HepG2 (cell line): ENCODE measurements around the gene TTC31. TPM values are rescaled to one million over a fixed set of nuclear protein-coding genes. Genes with fewer than 3 reads are reported as not detected.

Experiments used
- CHD4 ChIP-seq: fragments of 200-600 bp; sonication (generic); IDR thresholded peaks from 2 replicates; pipeline ENCODE4 v1.7.0; 2017; ENCODE audit warnings: mild to moderate bottlenecking, low read length, borderline replicate concordance
- FOSL2 ChIP-seq: sonication (generic); formaldehyde crosslinking; IDR thresholded peaks from 2 replicates; pipeline ENCODE4 v1.4.0; 2020; ENCODE audit warnings: missing genetic modification reagents
- KDM3A ChIP-seq: IDR thresholded peaks from 2 replicates; pipeline ENCODE4 v1.6.1; 2018; ENCODE audit warnings: low read depth, missing compliant biosample characterization
- KDM4B ChIP-seq: sonication (generic); formaldehyde crosslinking; IDR thresholded peaks from 2 replicates; pipeline ENCODE4 v1.4.0; 2020; ENCODE audit warnings: missing genetic modification reagents
- KLF9 ChIP-seq: IDR thresholded peaks from 2 replicates; pipeline ENCODE4 v1.6.1; 2016; ENCODE audit warnings: low read depth
- MAF1 ChIP-seq: sonication (generic); formaldehyde crosslinking; IDR thresholded peaks from 2 replicates; pipeline ENCODE4 v1.5.0; 2020; ENCODE audit warnings: missing genetic modification reagents, borderline replicate concordance
- NFIB ChIP-seq: sonication (generic); formaldehyde crosslinking; IDR thresholded peaks from 2 replicates; pipeline ENCODE4 v1.9.0; 2021; ENCODE audit warnings: missing genetic modification reagents, mild to moderate bottlenecking, borderline replicate concordance
- ZBTB1 ChIP-seq: sonication (generic); formaldehyde crosslinking; IDR thresholded peaks from 2 replicates; pipeline ENCODE4 v1.4.0; 2020; ENCODE audit warnings: missing genetic modification reagents, borderline replicate concordance
- ZNF17 ChIP-seq: sonication (generic); formaldehyde crosslinking; IDR thresholded peaks from 2 replicates; pipeline ENCODE4 v1.5.0; 2020; ENCODE audit warnings: mild to moderate bottlenecking, missing genetic modification reagents
- ZNF331 ChIP-seq: sonication (generic); formaldehyde crosslinking; IDR thresholded peaks from 2 replicates; pipeline ENCODE4 v1.4.0; 2020; ENCODE audit warnings: missing genetic modification reagents
- ZNF354B ChIP-seq: sonication (generic); formaldehyde crosslinking; IDR thresholded peaks from 2 replicates; pipeline ENCODE4 v1.8.0; 2022; ENCODE audit warnings: mild to moderate bottlenecking, missing genetic modification reagents
- ZNF430 ChIP-seq: sonication (generic); formaldehyde crosslinking; IDR thresholded peaks from 2 replicates; pipeline ENCODE4 v1.9.0; 2021; ENCODE audit warnings: mild to moderate bottlenecking, missing genetic modification reagents
- ZNF44 ChIP-seq: sonication (generic); formaldehyde crosslinking; IDR thresholded peaks from 2 replicates; pipeline ENCODE4 v1.5.1; 2020; ENCODE audit warnings: mild to moderate bottlenecking, missing genetic modification reagents
- ZNF589 ChIP-seq: sonication (generic); formaldehyde crosslinking; conservative IDR thresholded peaks from 2 replicates; pipeline ENCODE4 v1.8.0; 2022; ENCODE audit warnings: mild to moderate bottlenecking, moderate library complexity, missing genetic modification reagents
- ZNF720 ChIP-seq: sonication (generic); formaldehyde crosslinking; IDR thresholded peaks from 2 replicates; pipeline ENCODE4 v1.4.0; 2020; ENCODE audit warnings: missing genetic modification reagents
- ZSCAN25 ChIP-seq: sonication (generic); formaldehyde crosslinking; IDR thresholded peaks from 2 replicates; pipeline ENCODE4 v1.8.0; 2022; ENCODE audit warnings: mild to moderate bottlenecking, missing genetic modification reagents
- polyA plus RNA-seq, 8 experiments: library from polyadenylated mRNA; depleted of rRNA in 3 of 8; stranded (reverse) in 7 of 8; unstranded in 1 of 8; fragments of >200 nt; fragmentation: Illumina TruSeq in 4 of 8; extraction: Trizol in 4 of 8; gene quantifications; 2 replicates each; pipeline versions ENCODE4 v1.2.1 to v1.2.3, GENCODE V29; 2011 to 2016; ENCODE audit warnings: low read depth in 4 of 8, missing spikeins in 1 of 8, mixed read lengths in 1 of 8; ENCODE audit not compliant: insufficient read depth in 1 of 8
- total RNA-seq, 5 experiments: library from RNA; depleted of rRNA; stranded (reverse); fragments of >200 nt; fragmentation: Illumina TruSeq; extraction: Trizol; gene quantifications; 2 replicates each; pipeline ENCODE4 v1.2.3, GENCODE V29; 2016; ENCODE audit warnings: low read depth in 1 of 5
- TF ChIP-seq, protein P1 (sequence below): sonication (generic); formaldehyde crosslinking; IDR thresholded peaks from 2 replicates; pipeline ENCODE4 v1.8.1; 2023; ENCODE audit warnings: missing genetic modification reagents, mild to moderate bottlenecking, borderline replicate concordance
- TF ChIP-seq, protein P2 (sequence below): sonication (generic); formaldehyde crosslinking; IDR thresholded peaks from 2 replicates; pipeline ENCODE4 v1.4.0; 2020; ENCODE audit warnings: missing genetic modification reagents
- TF ChIP-seq, protein P3 (sequence below): sonication (generic); formaldehyde crosslinking; conservative IDR thresholded peaks from 2 replicates; pipeline ENCODE4 v1.4.0; 2020; ENCODE audit warnings: missing genetic modification reagents
- TF ChIP-seq, protein P4 (sequence below), 2 experiments: sonication (generic) in 1 of 2; formaldehyde crosslinking in 1 of 2; IDR thresholded peaks; 2 replicates each; pipeline versions ENCODE4 v1.5.1 to v1.6.1; 2011 to 2020; ENCODE audit warnings: borderline replicate concordance in 1 of 2, low read depth in 1 of 2, low read length in 1 of 2, mild to moderate bottlenecking in 1 of 2, missing genetic modification reagents in 1 of 2, moderate library complexity in 1 of 2
- TF ChIP-seq, protein P5 (sequence below): sonication (generic); formaldehyde crosslinking; IDR thresholded peaks from 2 replicates; pipeline ENCODE4 v1.8.0; 2022; ENCODE audit warnings: mild to moderate bottlenecking, missing genetic modification reagents; ENCODE audit not compliant: insufficient replicate concordance
- TF ChIP-seq, protein P6 (sequence below): sonication (generic); formaldehyde crosslinking; IDR thresholded peaks from 2 replicates; pipeline ENCODE4 v1.4.0; 2020; ENCODE audit warnings: missing genetic modification reagents; ENCODE audit errors: not compliant biosample characterization

The TTC31 gene
- total and polyA plus RNA-seq, 2 of the 13 experiments (the other 11 are each of a cell fraction or from before 2014, with no cell fraction given) = 28.3 to 39.5 TPM

DNA sequence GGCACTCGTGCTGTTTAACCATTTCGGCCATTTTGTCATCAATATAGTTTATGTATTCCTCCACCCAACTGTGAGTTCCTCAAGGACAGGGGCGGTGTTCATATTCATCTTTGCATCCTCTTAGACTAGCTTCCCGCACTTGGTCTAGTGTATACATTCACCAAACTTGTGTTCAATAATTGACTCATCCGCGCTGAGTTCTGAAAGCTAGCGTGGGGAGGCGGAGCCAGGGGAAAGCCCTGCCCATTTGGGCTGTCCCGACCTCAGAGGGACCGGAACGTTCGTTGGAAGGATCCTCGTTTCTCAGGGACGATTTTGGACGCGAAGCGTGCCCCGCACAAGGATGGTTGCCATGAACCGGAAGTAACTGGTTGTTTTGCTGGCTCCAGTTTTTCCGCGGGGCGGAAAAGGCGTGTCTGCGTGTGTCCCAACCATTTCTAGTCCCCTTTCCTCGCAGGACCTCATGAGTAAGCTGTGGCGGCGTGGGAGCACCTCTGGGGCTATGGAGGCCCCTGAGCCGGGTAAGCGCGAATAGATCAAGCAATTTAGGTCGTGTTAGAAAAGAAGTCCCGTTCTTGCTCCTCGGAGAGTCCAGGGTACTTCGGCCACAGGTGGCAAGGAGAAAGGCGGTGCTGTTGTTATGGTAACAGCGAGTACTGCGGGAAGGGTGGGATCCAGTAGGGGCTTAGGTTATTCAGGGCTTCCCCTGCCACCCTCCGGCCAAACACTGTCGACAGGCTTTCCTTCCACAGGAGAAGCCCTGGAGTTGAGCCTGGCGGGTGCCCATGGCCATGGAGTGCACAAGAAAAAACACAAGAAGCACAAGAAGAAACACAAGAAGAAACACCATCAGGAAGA lies 28.0 kb upstream of the TTC31 start, which contains the start of gene INO80B (continued):
- TF ChIP-seq, protein P1, sequence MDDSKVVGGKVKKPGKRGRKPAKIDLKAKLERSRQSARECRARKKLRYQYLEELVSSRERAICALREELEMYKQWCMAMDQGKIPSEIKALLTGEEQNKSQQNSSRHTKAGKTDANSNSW (CRISPR knock-in tag) = no peak
- TF ChIP-seq MAF1 = peak; percentile 33; the same call in 1 of the 2 replicates
- TF ChIP-seq, protein P2, sequence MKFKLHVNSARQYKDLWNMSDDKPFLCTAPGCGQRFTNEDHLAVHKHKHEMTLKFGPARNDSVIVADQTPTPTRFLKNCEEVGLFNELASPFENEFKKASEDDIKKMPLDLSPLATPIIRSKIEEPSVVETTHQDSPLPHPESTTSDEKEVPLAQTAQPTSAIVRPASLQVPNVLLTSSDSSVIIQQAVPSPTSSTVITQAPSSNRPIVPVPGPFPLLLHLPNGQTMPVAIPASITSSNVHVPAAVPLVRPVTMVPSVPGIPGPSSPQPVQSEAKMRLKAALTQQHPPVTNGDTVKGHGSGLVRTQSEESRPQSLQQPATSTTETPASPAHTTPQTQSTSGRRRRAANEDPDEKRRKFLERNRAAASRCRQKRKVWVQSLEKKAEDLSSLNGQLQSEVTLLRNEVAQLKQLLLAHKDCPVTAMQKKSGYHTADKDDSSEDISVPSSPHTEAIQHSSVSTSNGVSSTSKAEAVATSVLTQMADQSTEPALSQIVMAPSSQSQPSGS (CRISPR knock-in tag) = peak; percentile 97
- peak; percentile 92 for TF ChIP-seq ZNF430 (CRISPR knock-in tag)
- TF ChIP-seq, protein P3, sequence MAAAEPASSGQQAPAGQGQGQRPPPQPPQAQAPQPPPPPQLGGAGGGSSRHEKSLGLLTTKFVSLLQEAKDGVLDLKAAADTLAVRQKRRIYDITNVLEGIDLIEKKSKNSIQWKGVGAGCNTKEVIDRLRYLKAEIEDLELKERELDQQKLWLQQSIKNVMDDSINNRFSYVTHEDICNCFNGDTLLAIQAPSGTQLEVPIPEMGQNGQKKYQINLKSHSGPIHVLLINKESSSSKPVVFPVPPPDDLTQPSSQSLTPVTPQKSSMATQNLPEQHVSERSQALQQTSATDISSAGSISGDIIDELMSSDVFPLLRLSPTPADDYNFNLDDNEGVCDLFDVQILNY (CRISPR knock-in tag) = no peak
- peak; percentile 88 for TF ChIP-seq ZSCAN25
- no peak for TF ChIP-seq ZNF589
- peak; percentile 96 for TF ChIP-seq KDM4B (CRISPR knock-in tag)
- 0 out of 2 replicates have a peak, but pooled peaks have one; percentile 46 for TF ChIP-seq ZNF720 (CRISPR knock-in tag)
- peak; percentile 93 for TF ChIP-seq KDM3A (CRISPR knock-in tag)
- no peak for TF ChIP-seq NFIB (CRISPR knock-in tag)
- peak; percentile 90 for TF ChIP-seq FOSL2
- TF ChIP-seq ZBTB1 (CRISPR knock-in tag) = no peak
- TF ChIP-seq ZNF354B (CRISPR knock-in tag) = peak; percentile 74; the same call in 1 of the 2 replicates
- TF ChIP-seq ZNF44 (CRISPR knock-in tag) = no peak; the same call in 1 of the 2 replicates
- TF ChIP-seq ZNF331 (CRISPR knock-in tag) = peak; percentile 98
- TF ChIP-seq, protein P4, sequence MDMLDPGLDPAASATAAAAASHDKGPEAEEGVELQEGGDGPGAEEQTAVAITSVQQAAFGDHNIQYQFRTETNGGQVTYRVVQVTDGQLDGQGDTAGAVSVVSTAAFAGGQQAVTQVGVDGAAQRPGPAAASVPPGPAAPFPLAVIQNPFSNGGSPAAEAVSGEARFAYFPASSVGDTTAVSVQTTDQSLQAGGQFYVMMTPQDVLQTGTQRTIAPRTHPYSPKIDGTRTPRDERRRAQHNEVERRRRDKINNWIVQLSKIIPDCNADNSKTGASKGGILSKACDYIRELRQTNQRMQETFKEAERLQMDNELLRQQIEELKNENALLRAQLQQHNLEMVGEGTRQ (IDR thresholded peaks at IDR 0.05; ENCODE audit: low read depth, low read length) = no peak
- TF ChIP-seq, protein P4 (CRISPR knock-in tag; IDR thresholded peaks at IDR 0.05; ENCODE audit: borderline replicate concordance) = no peak
- TF ChIP-seq, protein P5, sequence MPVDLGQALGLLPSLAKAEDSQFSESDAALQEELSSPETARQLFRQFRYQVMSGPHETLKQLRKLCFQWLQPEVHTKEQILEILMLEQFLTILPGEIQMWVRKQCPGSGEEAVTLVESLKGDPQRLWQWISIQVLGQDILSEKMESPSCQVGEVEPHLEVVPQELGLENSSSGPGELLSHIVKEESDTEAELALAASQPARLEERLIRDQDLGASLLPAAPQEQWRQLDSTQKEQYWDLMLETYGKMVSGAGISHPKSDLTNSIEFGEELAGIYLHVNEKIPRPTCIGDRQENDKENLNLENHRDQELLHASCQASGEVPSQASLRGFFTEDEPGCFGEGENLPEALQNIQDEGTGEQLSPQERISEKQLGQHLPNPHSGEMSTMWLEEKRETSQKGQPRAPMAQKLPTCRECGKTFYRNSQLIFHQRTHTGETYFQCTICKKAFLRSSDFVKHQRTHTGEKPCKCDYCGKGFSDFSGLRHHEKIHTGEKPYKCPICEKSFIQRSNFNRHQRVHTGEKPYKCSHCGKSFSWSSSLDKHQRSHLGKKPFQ = peak; percentile 66
- no peak; the same call in 1 of the 2 replicates for TF ChIP-seq CHD4
- TF ChIP-seq, protein P6, sequence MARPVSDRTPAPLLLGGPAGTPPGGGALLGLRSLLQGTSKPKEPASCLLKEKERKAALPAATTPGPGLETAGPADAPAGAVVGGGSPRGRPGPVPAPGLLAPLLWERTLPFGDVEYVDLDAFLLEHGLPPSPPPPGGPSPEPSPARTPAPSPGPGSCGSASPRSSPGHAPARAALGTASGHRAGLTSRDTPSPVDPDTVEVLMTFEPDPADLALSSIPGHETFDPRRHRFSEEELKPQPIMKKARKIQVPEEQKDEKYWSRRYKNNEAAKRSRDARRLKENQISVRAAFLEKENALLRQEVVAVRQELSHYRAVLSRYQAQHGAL = no peak
- peak; percentile 100 for TF ChIP-seq KLF9
- TF ChIP-seq ZNF17 = no peak
